DMS114 treated with DMSO at 0.1 percent for 48 hours (cell line): ENCODE results near the gene ZBBX.
"Not testable (repeated sequence)": the region's sequence is repeated elsewhere in the genome, so short reads cannot be mapped to it uniquely, and the experiment has no call there.

Source experiments
- DNase-seq: peaks from one replicate; lab custom pipeline; 2025; ENCODE audit not compliant: unreplicated experiment; lab: John Stamatoyannopoulos, UW

The ZBBX gene, protein sequence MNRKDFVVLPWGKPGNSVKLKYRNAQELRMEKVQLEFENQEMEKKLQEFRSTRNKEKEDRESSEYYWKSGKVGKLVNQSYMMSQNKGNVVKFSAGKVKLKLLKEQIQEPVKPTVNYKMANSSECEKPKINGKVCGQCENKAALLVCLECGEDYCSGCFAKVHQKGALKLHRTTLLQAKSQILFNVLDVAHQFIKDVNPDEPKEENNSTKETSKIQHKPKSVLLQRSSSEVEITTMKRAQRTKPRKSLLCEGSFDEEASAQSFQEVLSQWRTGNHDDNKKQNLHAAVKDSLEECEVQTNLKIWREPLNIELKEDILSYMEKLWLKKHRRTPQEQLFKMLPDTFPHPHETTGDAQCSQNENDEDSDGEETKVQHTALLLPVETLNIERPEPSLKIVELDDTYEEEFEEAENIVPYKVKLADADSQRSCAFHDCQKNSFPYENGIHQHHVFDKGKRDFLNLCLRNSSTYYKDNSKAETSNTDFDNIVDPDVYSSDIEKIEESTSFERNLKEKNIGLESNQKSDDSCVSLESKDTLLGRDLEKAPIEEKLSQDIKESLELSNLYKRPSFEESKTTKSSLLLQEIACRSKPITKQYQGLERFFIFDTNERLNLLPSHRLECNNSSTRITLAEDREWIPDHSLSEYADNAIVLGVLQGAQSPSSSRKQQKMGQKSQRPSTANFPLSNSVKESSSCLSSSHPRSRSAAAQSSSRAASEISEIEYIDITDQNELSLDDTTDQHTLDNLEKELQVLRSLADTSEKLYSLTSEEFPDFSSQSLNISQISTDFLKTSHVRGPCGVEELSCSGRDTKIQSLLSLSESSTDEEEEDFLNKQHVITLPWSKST

DNA sequence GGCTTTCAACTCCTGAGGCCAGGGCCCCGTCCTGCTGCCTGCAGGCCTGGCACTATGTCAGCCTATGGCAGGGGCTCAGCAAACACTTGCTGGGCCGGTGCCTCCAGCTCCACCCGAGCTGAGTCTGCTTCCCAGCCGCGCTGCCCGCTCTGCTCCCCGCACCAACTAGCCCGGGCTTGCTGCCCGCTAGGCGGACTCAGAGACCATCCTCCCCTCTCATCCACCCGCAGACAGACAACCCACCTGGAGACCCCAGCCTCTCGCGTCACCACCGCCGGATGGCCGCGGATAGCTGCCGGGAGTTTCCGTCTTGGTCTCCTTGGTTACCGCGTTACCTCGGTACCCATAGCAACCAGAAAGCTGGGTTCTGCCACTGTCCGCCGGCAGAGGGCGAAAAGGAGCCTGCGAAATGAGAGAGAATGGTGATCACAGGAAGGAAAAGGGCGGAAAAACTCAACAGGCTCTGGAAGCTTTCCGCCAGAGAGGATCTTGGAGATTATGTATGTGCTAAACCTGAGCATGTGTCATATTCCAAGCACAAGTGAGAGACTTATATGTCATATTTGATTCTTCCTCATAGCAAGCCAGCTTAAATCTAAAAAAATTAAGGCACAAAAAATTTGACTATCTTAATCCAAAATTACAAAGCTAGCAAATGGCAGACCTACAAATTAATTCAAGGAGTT lies at the start of gene ZBBX:
Gene ZBBX (minus strand): TSS at position 294 of the 686 bp plus-strand sequence. CDS start 7,396 bp downstream, outside the sequence.
- peak; percentile 80 for DNase-seq

DNA sequence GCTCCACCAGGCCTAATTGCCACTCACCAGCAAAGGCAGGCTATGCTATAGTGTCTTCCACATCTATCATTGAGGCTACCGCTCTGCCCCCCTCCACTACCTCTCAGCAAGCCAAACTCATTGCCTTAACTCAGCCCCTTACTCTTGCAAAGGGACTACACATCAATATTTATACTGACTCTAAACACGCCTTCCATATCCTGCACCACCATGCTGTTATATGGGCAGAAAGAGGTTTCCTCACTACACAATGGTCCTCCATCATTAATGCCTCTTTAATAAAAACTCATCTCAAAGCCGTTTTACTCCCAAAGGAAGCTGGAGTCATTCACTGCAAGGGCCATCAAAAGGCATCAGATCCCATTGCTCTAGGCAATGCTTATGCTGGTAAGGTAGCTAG lies 46.9 kb upstream of the ZBBX start:
- DNase-seq: not testable (repeated sequence)

DNA sequence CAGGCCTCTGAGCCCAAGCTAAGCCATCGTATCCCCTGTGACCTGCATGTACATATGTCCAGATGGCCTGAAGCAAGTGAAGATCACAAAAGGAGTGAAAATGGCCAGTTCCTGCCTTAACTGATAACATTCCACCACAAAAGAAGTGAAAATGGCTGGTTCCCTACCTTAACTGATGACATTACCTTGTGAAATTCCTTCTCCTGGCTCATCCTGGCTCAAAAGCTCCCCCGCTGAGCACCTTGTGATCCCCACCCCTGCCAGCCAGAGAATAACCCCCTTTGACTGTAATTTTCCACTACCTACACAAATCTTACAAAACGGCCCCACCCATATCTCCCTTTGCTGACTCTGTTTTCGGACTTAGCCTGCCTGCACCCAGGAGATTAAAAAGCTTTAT lies 42.3 kb upstream of the ZBBX start:
- not testable (repeated sequence) for DNase-seq

DNA sequence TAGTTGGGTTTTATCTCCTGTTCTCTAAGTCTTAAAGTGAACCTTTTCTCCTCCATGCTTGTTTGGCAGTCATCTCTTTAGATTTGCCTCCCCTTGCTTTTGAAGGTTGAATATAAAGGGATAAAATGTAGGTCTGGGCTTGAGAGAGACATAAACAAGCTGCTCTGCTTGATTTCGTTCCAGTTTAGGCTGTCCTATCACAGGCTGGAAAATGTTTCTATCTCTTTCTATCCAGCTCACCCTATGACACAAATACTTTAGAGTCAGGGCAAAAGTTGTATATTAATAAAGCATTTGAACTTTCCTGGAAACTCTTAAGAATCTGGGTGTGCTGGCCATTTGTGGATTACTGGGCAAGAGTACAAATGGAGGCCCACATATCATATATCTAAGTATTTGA lies 29.5 kb upstream of the ZBBX start:
- DNase-seq: no peak

DNA sequence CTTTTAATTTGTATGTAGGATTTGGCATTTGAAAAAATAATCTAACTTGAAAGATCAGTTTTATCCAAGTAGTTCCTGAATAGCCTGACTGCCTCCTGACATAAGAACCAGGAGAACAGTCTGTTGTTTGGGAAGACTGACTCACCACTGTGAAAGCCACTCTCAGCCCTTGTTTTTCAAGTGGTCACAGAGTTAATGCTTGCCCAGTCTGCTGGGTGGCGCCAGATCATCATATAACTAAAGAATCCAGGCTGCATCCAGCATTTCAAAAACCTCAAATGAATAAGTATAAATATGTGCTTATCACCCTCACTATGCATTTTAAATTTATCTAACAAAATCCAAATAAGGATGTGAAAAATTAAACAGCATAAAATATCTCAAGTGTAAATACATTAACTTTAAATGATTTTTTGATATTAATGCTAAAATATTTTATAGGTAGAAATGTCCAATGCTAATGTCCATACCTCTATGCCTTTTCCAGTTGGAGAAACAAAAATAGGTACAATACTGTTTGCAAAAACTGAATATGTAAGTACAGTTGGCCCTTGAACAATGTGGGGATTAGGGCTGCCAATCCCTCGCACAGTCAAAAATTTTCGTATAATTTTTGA lies 26.9 kb upstream of the ZBBX start:
- peak; percentile 10 for DNase-seq

DNA sequence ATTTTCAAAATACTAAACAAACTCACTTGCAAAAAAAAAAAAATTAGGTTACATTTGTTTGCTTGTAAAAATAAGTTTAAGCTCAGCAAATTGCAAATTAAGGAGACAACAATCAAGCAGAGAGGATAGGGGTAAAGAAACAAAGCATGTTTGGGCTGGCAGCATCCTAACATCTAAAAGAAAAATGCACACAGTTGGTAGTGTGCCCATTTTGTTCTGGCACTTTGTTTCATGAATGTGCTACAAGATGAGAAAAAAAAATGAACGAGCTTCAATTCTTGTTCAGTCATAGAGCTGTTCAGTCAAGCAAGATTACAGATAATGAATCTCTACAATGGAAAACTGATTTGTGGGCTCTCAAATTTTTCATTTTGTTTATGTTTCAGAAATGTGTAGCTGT lies 17.7 kb upstream of the ZBBX start:
- no peak for DNase-seq

DNA sequence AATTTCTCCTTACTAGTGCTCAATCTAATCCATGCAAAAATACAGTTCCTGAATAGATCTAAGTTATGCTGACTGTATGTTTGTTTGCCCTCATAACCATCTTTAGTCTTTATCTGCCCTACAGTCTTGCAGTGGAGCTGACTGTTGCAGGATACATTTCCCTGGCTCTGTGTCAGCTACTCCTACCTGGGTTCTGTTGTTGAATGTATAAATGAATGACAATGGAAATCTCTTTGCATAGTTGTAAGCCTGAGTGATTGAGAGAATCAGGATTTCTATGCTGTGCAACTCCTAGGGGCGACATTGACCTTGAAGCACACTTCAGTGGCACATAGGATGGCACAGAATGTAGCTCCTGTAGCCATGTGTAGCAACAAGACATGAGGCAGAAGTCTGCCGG lies 16.0 kb upstream of the ZBBX start:
- DNase-seq: no peak

DNA sequence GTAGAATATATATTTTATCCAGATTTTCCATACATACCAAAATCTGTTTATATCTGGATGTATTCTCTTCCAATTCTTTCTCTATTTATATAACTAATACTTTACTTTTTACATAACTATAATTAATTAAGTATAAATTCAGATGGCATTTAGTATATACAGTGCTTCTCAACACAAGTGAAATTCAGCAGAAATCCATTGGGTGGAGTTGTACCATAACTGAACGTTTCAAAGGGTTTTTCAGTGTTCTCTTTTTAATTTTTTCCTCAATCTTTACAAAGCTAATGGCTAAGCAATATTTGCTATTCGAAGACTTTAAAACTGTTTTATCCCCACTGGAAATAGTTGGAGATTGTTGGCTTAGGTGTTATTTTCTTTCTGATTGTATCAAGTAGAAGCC lies 13.9 kb upstream of the ZBBX start:
- no peak for DNase-seq

DNA sequence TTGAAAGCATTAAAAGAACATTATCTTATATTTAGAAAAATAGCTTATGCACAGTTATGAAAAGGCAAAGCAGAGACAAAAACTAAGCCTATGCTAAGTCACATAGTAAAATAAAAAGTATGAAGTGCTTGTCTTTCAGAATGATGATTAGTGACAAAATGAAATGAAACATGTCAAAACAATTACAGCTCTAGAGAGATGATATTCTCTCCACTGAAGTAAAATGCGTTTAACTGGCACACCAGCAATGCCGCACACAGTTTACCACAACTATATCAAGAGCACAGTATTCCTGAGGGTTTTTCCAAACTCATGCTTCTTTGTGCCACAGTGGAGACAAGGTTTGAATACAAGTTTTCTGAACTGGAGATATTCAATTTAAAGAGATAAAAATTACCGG lies 2.1 kb upstream of the ZBBX start:
- no peak for DNase-seq

DNA sequence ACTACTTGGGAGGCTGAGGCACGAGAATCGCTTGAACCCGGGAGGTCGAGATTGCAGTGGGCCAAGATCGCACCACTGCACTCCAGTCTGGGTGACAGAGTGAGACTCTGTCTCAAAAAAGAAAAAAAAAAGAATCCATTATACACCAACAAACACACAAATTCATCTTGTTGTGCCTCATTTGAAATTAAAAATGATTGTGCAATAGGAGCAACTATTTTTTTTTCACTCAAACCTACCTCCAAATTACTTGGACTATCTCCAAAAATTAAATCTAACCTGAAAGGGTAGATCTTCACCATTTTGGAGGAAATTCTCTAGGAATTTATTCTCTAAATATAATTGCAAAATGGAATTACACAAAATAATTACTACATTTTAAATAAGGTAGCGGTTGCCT lies 4.6 kb downstream of the ZBBX start:
- no peak for DNase-seq

DNA sequence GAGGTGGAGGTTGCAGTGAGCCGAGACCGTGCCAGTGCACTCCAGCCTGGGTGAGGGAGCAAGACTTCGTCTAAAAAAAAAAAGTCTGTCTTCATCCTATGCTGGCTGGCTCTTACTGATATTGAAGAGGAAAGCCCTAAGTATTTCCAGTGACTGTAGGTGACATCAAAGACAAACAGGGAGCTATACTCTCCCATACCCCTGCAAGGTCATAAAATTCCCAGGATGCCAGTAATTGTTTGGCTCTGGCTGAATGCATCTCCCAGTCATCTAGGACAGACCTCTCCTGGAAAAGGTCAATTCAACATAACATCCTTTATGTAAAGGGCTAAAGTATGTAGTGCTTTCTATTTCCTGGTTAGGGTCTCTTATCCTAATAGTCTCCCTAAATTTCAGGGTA lies 8.0 kb downstream of the ZBBX start:
- DNase-seq: no peak

DNA sequence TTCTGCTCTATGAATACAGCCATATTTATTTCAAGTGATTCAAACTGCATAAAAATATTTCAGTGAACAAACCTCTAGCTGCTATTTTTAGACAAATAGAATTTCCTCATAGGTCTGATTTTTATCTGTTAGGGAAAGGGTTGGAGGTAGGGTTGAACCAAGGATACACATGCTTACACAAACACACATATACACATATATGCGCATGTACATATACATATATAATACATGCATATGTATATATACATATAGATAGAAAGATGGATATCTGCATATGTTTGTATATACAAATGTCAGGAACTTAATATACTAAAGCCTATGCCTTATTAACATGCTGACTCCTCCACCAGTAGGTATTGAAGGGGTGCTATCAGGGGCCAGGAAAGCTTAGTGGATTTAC lies 18.1 kb downstream of the ZBBX start:
- DNase-seq: no peak

DNA sequence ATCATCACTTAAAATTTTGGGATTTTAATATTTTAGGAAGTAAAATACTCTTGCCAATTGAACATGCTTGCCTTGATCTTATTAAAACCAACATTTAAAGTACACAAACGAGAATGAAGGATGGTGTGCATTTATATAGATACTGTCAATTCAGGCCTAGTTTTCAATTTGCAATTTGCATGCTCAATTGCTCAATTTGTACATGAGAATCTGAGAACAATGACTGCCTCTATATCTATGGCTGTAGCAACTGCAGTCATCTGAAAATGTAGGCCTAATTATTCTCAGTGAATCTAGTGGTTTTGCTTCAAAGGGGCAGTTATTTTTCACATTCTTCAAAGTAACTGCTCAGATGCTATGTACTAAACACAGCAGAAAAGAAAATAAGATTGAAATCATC lies 18.8 kb downstream of the ZBBX start:
- no peak for DNase-seq

DNA sequence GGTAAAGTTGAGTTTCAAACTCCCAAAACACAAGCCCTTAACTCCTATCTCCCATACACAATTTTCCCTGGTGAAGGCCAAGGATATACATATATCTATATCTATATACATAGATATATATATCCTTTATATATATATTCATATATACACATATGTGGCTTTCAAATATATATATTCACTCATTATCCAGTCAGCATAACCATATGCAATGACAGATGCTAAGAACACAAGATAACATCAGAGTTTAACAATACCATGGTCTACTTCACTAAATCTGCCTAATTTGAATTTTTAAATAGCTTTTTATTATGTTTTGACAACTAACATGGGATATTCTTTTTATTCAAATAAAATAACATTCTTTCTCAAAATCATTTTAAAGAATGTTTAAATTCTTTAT lies 24.7 kb downstream of the ZBBX start:
- no peak for DNase-seq

DNA sequence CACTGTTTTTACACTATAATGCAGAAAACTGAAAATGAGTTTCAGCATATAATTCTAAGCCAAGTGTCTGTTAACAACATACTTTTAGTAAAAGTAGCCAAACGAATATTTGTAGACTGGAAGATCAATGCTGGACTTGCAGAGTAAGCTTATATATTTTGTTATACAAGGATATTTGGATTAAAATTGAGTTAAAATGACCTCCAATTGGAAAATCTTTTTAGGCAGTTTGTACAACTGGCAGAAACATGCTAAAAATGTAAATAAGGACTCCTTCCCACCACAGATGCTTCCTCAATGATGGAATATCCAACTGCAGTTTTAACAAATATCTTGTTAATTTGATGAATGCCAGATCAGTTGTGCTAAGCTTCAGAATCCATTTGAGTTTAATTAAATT lies 25.3 kb downstream of the ZBBX start:
- DNase-seq: no peak

DNA sequence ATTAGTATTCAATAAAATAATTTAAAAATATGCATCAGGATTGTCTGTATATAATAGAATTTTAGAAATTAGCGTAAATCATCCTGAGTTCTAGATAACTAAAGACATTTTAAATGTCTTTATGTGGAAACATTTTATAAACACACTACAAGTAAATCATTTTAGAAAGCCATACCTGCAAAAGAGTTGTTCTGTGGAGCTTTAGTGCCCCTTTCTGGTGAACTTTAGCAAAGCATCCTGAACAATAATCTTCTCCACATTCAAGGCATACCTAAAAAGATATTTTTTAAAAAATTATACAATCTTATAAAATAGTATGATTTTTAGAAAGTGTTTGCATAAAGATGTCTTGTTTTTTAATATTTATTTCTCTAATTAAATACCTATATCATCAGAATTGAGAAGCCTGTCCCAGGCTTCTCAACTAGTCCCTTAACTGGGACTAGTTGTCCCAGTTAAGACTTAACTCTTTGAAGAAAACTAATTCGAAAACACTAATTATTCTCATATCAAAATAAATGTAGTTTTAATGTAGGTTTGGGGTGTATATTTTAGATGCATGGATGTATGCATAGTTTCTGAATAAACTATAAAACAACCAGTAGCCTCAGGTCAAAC lies 29.7 kb downstream of the ZBBX start:
- peak; percentile 32 for DNase-seq

DNA sequence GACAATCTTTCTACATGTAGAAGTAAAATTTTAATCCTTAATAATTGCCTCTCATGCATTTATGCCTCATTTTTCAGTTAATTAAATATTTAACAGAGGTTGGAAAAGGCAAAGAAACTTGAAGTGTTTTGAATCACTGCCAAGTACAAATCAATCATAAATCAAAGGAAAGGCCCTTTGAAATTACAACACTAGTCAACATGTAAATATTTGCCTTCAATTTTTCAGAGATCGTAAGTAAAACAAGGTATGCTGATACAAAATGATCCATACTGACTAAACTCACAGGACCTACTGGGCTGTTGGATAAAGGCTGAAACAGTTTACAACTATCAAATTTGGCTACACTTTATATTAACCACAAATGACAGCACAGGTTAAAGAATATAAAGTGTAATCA lies 33.9 kb downstream of the ZBBX start:
- DNase-seq: no peak

DNA sequence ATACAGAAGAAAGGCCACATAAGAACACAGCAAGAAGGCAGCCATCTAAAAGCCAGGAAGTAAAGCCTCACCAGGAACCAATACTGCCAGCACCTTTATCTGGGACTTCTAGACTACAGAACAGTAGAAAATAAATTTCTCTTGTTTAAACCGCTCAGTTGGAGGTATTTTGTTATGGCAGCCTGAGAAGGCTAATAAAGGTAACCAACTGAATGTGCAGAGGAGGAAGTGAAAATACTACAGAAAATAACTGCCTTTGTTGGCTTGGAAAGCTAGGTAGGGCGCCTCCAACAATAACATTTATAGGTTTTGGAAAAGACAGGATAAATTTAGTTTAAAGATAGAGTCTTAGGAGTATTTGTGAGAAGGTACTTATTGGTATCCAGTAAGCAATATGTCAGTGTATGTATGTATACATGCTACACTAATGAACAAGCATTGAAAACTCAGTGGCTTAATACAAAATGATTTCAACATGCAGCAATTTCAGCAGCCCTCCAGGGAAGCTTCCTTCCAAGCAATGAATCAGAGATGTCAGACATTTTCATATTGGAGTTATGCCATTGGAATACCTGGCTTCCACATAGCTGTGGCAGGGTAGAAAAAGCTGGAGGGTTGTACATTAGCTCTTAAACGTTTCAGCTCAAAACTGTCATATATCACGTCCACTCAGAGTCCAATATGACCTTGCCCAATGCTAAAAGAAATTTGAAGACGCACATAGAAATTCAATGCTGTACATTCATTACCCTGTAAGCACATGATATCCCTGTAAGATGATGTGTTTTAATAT lies 48.9 kb downstream of the ZBBX start:
- no peak for DNase-seq

DNA sequence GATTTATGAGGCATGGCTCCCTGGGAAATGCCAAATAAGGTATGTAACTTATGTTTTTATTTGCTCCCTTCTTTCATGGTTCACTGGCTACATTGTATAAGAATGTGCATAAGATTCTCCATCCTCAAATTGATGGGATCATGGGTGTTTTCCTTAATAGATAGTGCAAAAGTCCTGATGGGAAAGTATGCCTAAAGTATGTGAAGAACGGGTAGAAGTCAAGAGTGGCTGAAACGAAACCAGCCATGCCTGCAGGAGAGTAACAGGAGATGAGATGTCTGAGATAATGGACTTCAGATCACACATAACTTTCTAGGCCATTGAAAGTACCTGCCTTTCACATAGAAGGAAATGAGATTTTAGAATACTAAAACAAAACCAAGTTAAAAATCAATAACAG lies 56.5 kb downstream of the ZBBX start:
- no peak for DNase-seq

DNA sequence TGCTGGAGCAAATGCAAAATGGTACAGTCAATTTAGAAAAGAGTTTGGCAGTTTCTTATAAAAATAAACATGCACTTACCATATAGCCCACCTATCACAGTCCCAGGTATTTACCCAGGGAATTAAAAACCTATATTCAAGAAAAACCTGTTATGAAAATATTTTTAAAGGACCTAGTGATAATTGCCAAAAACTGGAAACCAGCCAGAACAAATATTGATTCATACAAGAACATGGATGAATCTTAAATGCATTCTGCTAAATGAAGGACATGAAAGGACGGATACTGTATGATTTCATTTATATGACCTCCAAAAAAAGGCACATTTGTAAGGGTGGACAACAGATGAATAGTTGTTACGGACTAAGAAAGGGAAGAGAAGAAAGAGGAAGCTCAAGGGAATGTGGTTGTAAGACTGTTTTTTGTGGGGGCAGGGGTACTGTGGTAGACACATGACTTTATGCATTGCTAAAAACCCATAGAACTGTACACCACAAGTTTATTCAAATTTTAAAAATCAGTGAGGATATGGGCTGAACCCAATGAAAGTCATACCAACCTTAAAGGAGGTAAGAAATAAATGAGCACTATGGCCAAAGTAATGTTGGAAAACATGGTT lies 61.0 kb downstream of the ZBBX start:
- no peak for DNase-seq
